Naive thymus-derived CD8-positive, alpha-beta T cell (primary cell): ENCODE measurements around the gene LRP2. TPM values are rescaled to one million over a fixed set of nuclear protein-coding genes. Genes with fewer than 3 reads are reported as not detected.

Source experiments
- ATAC-seq, 2 donors: fragments of 150-1000 bp; cut with Tn5 transposase in 1 of 2; sonication (Bioruptor Pico), chemical (Tn5 transposase) in 1 of 2; 1 replicate in 1 of 2; 2 replicates in 1 of 2; pipeline ENCODE4 v1.10.0; 2021; ENCODE audit warnings: mild to moderate bottlenecking in 2 of 2, moderate library complexity in 2 of 2
- POLR2A ChIA-PET: fragments of 350-600 bp; sonication (Branson Sonifier 250); formaldehyde crosslinking; loops from one replicate; lab custom pipeline; 2021; ENCODE audit warnings: antibody characterized with exemption; lab: Charles Lee
- DNase-seq, 10 donors: peaks; one replicate each; pipeline versions ENCODE4 v3.0.0 to v3.0.0-alpha.2; 2020 to 2022
- H3K27ac Mint-ChIP-seq, 10 donors: one replicate each; pipeline ENCODE4 v1.8.0; 2020 to 2022; ENCODE audit warnings: mild to moderate bottlenecking in 10 of 10, mixed read lengths in 10 of 10, moderate library complexity in 4 of 10, inconsistent platforms in 1 of 10
- H3K27me3 Mint-ChIP-seq, 5 donors: one replicate each; pipeline ENCODE4 v1.8.0; 2021 to 2022; ENCODE audit warnings: mixed read lengths in 5 of 5
- H3K36me3 Mint-ChIP-seq, 3 donors: one replicate each; pipeline ENCODE4 v1.8.0; 2020 to 2022; ENCODE audit warnings: mixed read lengths in 3 of 3, mild to moderate bottlenecking in 2 of 3, inconsistent platforms in 1 of 3
- H3K4me1 Mint-ChIP-seq, 4 donors: one replicate each; pipeline ENCODE4 v1.8.0; 2021 to 2022; ENCODE audit warnings: mixed read lengths in 4 of 4
- H3K4me3 Mint-ChIP-seq, 10 donors: one replicate each; pipeline ENCODE4 v1.8.0; 2020 to 2022; ENCODE audit warnings: mild to moderate bottlenecking in 10 of 10, mixed read lengths in 10 of 10, moderate library complexity in 6 of 10, inconsistent platforms in 1 of 10
- H3K9me3 Mint-ChIP-seq, 9 donors: one replicate each; pipeline ENCODE4 v1.8.0; 2020 to 2022; ENCODE audit warnings: mixed read lengths in 9 of 9, mild to moderate bottlenecking in 3 of 9, inconsistent platforms in 1 of 9, moderate library complexity in 1 of 9
- polyA plus RNA-seq, 3 donors: library from polyadenylated mRNA; unstranded; fragments of 300-500 nt; fragmentation: Illumina TruSeq; gene quantifications; one replicate each; pipeline ENCODE4 v1.2.3, GENCODE V29; 2021
- total RNA-seq, 8 experiments: library from RNA in 2 of 8; stranded (reverse) in 2 of 8; gene quantifications; one replicate each; pipeline ENCODE4 v1.2.3 and lab custom pipeline; 2021 to 2026

The LRP2 gene
- total and polyA plus RNA-seq, 5 experiments from 2014 or later: not detected

DNA sequence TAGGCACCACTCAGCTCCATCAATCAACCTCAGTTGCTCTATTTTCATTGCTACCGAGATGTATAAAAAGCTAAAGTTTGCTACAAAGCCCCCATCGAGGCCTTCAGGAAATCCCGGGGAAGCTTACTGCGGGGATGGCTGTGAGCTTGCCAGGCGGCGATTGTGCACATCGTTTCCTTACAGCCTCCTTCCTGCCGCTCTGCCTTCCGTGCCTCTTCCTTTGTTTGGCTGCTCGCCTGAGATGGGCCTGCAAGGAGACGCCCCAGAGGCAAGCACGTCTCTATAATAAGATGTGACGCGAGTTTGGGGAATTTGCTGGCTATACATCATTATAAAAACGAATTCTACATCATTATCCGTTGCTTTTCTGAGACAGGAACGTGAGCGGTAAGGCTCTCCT, 251.4 kb downstream of the LRP2 start:
- H3K36me3 Mint-ChIP-seq: no peaks in the 10 kb centered on the region
- no peak overlapping the region for H3K4me3 Mint-ChIP-seq
- no peaks in the 10 kb centered on the region for H3K9me3 Mint-ChIP-seq
- no peak for DNase-seq
- H3K27ac Mint-ChIP-seq: peak overlapping the region in 1 of 10 donors; percentile 58
- no peak for ATAC-seq
- H3K27me3 Mint-ChIP-seq: peaks cover 0 to 8% (median 3%) of the 10 kb centered on the region in 5 donors
- POLR2A ChIA-PET: interaction anchor here (1.2 kb wide), 1 partner anchor 31 kb away, joined by 4 read pairs; no protein-coding TSS in a partner anchor
- peaks cover 21 to 40% (median 36%) of the 10 kb centered on the region in 4 donors for H3K4me1 Mint-ChIP-seq

DNA sequence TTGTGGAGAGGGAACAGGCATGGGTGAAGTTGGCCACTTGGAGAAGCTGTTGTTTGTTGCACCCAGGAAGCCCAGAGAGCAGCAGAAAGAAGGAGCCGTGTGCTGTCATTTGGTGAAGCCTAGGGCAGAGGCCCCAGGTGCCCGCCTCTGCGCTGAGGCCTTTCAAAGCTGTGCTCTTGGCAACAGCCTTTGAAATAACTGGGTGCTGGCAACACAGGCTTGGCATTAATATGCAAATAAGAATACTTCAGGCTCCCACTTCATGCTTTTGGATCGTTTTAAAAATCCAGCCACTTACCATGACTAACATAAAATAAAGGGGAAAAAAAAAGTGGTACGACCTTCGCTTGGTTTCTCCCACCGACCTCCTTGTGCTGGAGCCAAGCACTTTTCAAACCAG, 251.9 kb downstream of the LRP2 start:
- peaks cover 0 to 8% (median 3%) of the 10 kb centered on the region in 5 donors for H3K27me3 Mint-ChIP-seq

GRCh38 chr2:169109502-169110409, 252.6 kb downstream of the LRP2 start:
- no peaks in the 10 kb centered on the region for H3K36me3 Mint-ChIP-seq
- ATAC-seq (peak in 1 of 2 donors; percentile 45), DNase-seq (peak; percentile 47 to 86 (median 68))
- peak overlapping the region in 3 of 10 donors; percentile 17 to 68 (median 54) for H3K27ac Mint-ChIP-seq
- peaks cover 27 to 52% (median 48%) of the 10 kb centered on the region in 4 donors for H3K4me1 Mint-ChIP-seq
- H3K9me3 Mint-ChIP-seq: no peaks in the 10 kb centered on the region
- H3K4me3 Mint-ChIP-seq: peak overlapping the region in 1 of 10 donors; percentile 30
- POLR2A ChIA-PET: interaction anchor here (1.2 kb wide), 1 partner anchor 32 kb away, joined by 4 read pairs; no protein-coding TSS in a partner anchor
- H3K27me3 Mint-ChIP-seq: peaks cover 0 to 5% (median 3%) of the 10 kb centered on the region in 5 donors

More for the DNA sequence above, 251.9 kb downstream of the LRP2 start:
- H3K4me1 Mint-ChIP-seq: peaks cover 24 to 45% (median 41%) of the 10 kb centered on the region in 4 donors
- DNase-seq: no peak
- no peak overlapping the region for H3K4me3 Mint-ChIP-seq
- H3K36me3 Mint-ChIP-seq: no peaks in the 10 kb centered on the region
- no peak overlapping the region for H3K27ac Mint-ChIP-seq
- POLR2A ChIA-PET: interaction anchor here (1.2 kb wide), 1 partner anchor 32 kb away, joined by 4 read pairs; no protein-coding TSS in a partner anchor
- ATAC-seq: no peak
- no peaks in the 10 kb centered on the region for H3K9me3 Mint-ChIP-seq

DNA sequence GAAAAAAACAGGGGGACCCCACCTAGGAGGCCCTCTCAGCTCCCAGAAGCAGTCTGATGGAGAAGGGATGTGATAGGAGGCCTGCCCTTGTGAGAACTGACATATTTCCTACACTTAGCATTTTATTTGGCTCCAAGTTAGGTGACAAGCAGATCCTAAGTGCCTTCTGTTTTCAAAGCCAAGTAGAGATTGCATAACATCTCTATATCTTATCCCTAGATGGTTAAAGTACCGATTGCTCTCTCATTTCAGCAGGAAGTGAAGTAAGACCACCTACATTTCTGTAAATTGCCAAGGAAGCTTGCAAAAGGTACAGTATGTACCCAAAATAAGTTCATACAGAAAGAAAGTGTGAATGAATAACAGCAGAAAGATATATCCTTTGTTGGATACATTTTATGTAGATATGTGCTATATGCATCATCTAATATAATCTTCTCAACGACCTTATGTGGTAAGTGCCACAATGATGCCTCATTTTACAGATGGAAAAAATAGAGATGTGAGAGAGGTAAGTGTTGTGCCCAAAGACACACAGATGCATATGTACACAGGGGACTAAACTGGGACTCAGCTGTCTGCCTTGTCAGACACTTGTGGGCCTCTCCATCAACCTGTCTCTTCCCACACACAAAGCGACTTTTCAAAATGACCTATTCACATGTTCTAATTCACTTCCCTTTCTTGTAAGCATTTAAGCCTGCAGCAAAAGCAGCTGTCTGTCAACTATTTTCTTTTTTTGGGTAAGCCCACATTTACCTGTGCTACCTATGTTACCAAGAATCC, 254.0 kb downstream of the LRP2 start:
- ATAC-seq (no peak), DNase-seq (no peak)
- peak overlapping the region in 8 of 10 donors; percentile 6 to 85 (median 46) for H3K27ac Mint-ChIP-seq
- peaks cover 33 to 58% (median 54%) of the 10 kb centered on the region in 4 donors for H3K4me1 Mint-ChIP-seq
- peaks cover 0 to 5% (median 3%) of the 10 kb centered on the region in 5 donors for H3K27me3 Mint-ChIP-seq
- H3K9me3 Mint-ChIP-seq: no peaks in the 10 kb centered on the region
- no peaks in the 10 kb centered on the region for H3K36me3 Mint-ChIP-seq
- POLR2A ChIA-PET: interaction anchor here (1.2 kb wide), 1 partner anchor 34 kb away, joined by 3 read pairs; no protein-coding TSS in a partner anchor
- peak overlapping the region in 6 of 10 donors; percentile 37 to 79 (median 64) for H3K4me3 Mint-ChIP-seq

GRCh38 chr2:169107645-169108044, 254.7 kb downstream of the LRP2 start:
- Mint-ChIP-seq H3K4me3 (peak overlapping the region in 9 of 10 donors; percentile 12 to 79 (median 63)), H3K27ac (peak overlapping the region in 8 of 10 donors; percentile 6 to 85 (median 46)), H3K9me3 (no peaks in the 10 kb centered on the region), H3K36me3 (no peaks in the 10 kb centered on the region), H3K27me3 (peaks cover 0 to 5% (median 4%) of the 10 kb centered on the region in 5 donors), H3K4me1 (peaks cover 35 to 59% (median 54%) of the 10 kb centered on the region in 4 donors)
- ATAC-seq (peak; percentile 95 to 97), DNase-seq (peak in 5 of 10 donors; percentile 24 to 82 (median 81))
- POLR2A ChIA-PET: interaction anchor here (1.2 kb wide), 1 partner anchor 35 kb away, joined by 3 read pairs; no protein-coding TSS in a partner anchor

GRCh38 chr2:169106563-169107545, 255.5 kb downstream of the LRP2 start:
- no peaks in the 10 kb centered on the region for H3K9me3 Mint-ChIP-seq
- peaks cover 35 to 65% (median 54%) of the 10 kb centered on the region in 4 donors for H3K4me1 Mint-ChIP-seq
- H3K27ac Mint-ChIP-seq: peak overlapping the region in 4 of 10 donors; percentile 11 to 40 (median 14)
- H3K4me3 Mint-ChIP-seq: peak overlapping the region; percentile 9 to 71 (median 35)
- ATAC-seq (peak; percentile 17 to 22), DNase-seq (no peak)
- peaks cover 0 to 13% (median 4%) of the 10 kb centered on the region in 5 donors for H3K27me3 Mint-ChIP-seq
- POLR2A ChIA-PET: interaction anchor here (1.2 kb wide), 1 partner anchor 36 kb away, joined by 3 read pairs; no protein-coding TSS in a partner anchor
- H3K36me3 Mint-ChIP-seq: no peaks in the 10 kb centered on the region

GRCh38 chr2:169106134-169106533, 256.2 kb downstream of the LRP2 start:
- H3K4me3 Mint-ChIP-seq: peak overlapping the region in 8 of 10 donors; percentile 11 to 71 (median 36)
- POLR2A ChIA-PET: interaction anchor here (0.5 kb wide), 1 partner anchor 1264 kb away, joined by 4 read pairs; no protein-coding TSS in a partner anchor
- peaks cover 0 to 16% (median under 1%) of the 10 kb centered on the region in 5 donors for H3K27me3 Mint-ChIP-seq
- peak overlapping the region in 2 of 10 donors; percentile 15 to 40 for H3K27ac Mint-ChIP-seq
- ATAC-seq: no peak
- no peak for DNase-seq
- H3K4me1 Mint-ChIP-seq: peaks cover 35 to 68% (median 54%) of the 10 kb centered on the region in 4 donors
- H3K36me3 Mint-ChIP-seq: no peaks in the 10 kb centered on the region
- H3K9me3 Mint-ChIP-seq: no peaks in the 10 kb centered on the region

- Mint-ChIP-seq H3K36me3 (peaks cover 0 to 3% (median 0%) of the 10 kb centered on the region in 3 donors), H3K27ac (peak overlapping the region in 1 of 10 donors; percentile 67), H3K9me3 (no peaks in the 10 kb centered on the region), H3K27me3 (peaks cover 0 to 16% (median 0%) of the 10 kb centered on the region in 5 donors), H3K4me3 (peak overlapping the region in 8 of 10 donors; percentile 12 to 60 (median 40)), H3K4me1 (peaks cover 35 to 73% (median 54%) of the 10 kb centered on the region in 4 donors)
- ATAC-seq (no peak), DNase-seq (no peak)
- POLR2A ChIA-PET: interaction anchor here (0.5 kb wide), 1 partner anchor 1264 kb away, joined by 4 read pairs; no protein-coding TSS in a partner anchor
Measured at GRCh38 chr2:169105476-169105875, 256.9 kb downstream of the LRP2 start.

DNA sequence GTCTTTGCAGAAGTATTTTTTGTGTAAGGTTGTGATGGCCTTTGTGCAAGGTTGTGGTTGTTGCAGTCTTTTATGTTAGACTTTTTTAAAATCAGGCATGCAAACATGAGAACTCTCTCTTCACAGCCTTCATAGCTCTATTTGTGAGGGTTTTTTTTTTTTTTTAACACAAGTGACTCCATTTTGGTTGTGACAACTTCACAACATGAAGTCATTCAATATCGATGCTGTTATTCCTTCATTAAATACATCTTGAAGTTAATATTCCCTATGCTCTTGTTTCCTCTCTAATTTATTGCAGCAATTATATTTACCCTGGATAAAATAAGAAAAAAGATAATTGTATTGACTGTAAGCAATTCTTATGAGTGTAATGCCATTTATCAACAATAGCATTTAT, 257.5 kb downstream of the LRP2 start:
- Mint-ChIP-seq H3K27ac (no peak overlapping the region), H3K4me3 (peak overlapping the region in 1 of 10 donors; percentile 56), H3K4me1 (peaks cover 35 to 76% (median 51%) of the 10 kb centered on the region in 4 donors), H3K9me3 (no peaks in the 10 kb centered on the region), H3K27me3 (peaks cover 0 to 16% (median 0%) of the 10 kb centered on the region in 5 donors), H3K36me3 (peaks cover 0 to 3% (median 0%) of the 10 kb centered on the region in 3 donors)
- DNase-seq (no peak), ATAC-seq (no peak)
- POLR2A ChIA-PET: no interaction called here

DNA sequence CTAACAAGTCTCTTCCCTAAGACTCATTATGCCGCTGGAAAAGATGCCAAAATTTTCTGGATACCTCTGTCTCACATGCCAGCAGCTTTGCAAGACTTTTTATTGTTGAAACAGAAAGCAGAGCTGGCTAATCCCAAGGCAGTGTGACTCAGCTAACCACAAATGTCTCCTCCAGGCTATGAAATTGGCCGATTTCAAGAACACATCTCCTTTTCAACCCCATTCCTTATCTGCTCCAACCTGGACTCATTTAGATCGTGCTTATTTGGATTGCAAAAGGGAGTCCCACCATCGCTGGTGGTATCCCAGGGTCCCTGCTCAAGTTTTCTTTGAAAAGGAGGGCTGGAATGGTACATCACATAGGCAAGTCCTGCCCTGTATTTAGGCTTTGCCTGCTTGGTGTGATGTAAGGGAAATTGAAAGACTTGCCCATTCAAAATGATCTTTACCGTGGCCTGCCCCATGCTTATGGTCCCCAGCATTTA, 266.7 kb downstream of the LRP2 start:
- POLR2A ChIA-PET: no interaction called here
- Mint-ChIP-seq H3K27ac (no peak overlapping the region), H3K36me3 (peaks cover 0 to 2% (median 0%) of the 10 kb centered on the region in 3 donors), H3K4me3 (no peak overlapping the region), H3K9me3 (no peaks in the 10 kb centered on the region), H3K27me3 (peaks cover 0 to 8% (median 3%) of the 10 kb centered on the region in 5 donors), H3K4me1 (peaks cover 2 to 16% (median 5%) of the 10 kb centered on the region in 4 donors)
- no peak for ATAC-seq
- no peak for DNase-seq

DNA sequence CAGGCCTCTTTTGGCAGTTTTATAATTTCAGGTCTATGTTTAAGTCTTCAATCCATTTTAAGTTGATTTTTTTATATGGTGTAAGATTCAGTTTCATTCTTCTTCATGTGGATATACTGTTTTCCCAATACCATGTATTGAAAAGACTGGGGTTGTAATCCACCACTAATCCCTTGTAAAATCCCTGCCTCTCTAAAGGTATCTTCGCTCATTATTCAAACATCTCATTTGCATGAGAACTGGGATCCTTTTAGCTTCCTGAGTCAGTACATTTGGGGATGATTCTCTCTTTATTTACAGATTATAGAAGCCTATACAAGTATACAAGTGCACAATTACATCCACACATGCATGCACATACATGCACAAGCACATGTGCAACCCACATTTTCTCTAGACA, 267.7 kb downstream of the LRP2 start:
- POLR2A ChIA-PET: no interaction called here
- Mint-ChIP-seq H3K36me3 (no peaks in the 10 kb centered on the region), H3K9me3 (no peaks in the 10 kb centered on the region)

More for the DNA sequence above, 267.7 kb downstream of the LRP2 start:
- no peak overlapping the region for H3K4me3 Mint-ChIP-seq
- ATAC-seq (no peak), DNase-seq (no peak)
- peaks cover 2 to 9% (median 5%) of the 10 kb centered on the region in 4 donors for H3K4me1 Mint-ChIP-seq
- H3K27me3 Mint-ChIP-seq: peaks cover 0 to 8% (median 3%) of the 10 kb centered on the region in 5 donors
- no peak overlapping the region for H3K27ac Mint-ChIP-seq
